K562 (cell line): ENCODE results near the gene RGS3. TPM values are rescaled to one million over a fixed set of nuclear protein-coding genes. Genes with fewer than 3 reads are reported as not detected.

Source experiments
- ATAC-seq: fragments of 200-7000 bp; cut with Tn5 transposase; 3 replicates; pipeline ENCODE4 v1.9.1; 2020; ENCODE audit warnings: moderate library complexity
- BruUV-seq: library from RNA; stranded (reverse); fragments of 400-500 nt; replicated peaks from 2 replicates; lab custom pipeline; 2021; lab: Mats Ljungman, UMichigan
- CTCF ChIA-PET: fragments of 300-600 bp; formaldehyde crosslinking; extraction: SDS; loops from one replicate; lab custom pipeline; 2021; ENCODE audit warnings: low intra/inter-chr PET ratio; lab: Yijun Ruan, JAX
- POLR2A ChIA-PET: fragments of 300-600, 350-650 bp; sonication (Branson Sonifier 250); formaldehyde crosslinking; extraction: SDS; loops from one replicate; lab custom pipeline; 2021; ENCODE audit warnings: antibody characterized with exemption, inconsistent platforms; lab: Yijun Ruan, JAX
- DNase-seq, 4 experiments: peaks; one replicate each; pipeline versions ENCODE4 v3.0.0 to v3.0.0-alpha.2; 2011 to 2018; ENCODE audit warnings: low spot score in 3 of 4, mixed read lengths in 3 of 4; ENCODE audit errors: extremely low read depth in 1 of 4
- FAIRE-seq: peaks from 2 replicates; lab custom pipeline; 2011; peaks lifted over from hg19 to GRCh38; lab: Jason Lieb, UNC
- H2AFZ ChIP-seq: 2 replicates; pipeline ENCODE4 v1.6.0; 2011; ENCODE audit warnings: low read depth, low read length, control low read depth, inconsistent platforms
- H3K27ac ChIP-seq: fragments of 200-600 bp; 3 replicates; pipeline ENCODE4 v1.8.0; 2011; ENCODE audit warnings: low read depth, mild to moderate bottlenecking, control low read depth, inconsistent platforms, low read length, moderate library complexity, mixed read lengths; ENCODE audit errors: extremely low read depth
- H3K27me3 ChIP-seq, 2 experiments: fragments of 300-600 bp in 1 of 2; 2 replicates in 1 of 2; 3 replicates in 1 of 2; pipeline versions ENCODE4 v1.6.0 to v1.8.0; 2011; ENCODE audit warnings: inconsistent platforms in 2 of 2, low read length in 2 of 2, mild to moderate bottlenecking in 1 of 2, mixed read lengths in 1 of 2, moderate library complexity in 1 of 2; ENCODE audit not compliant: control insufficient read depth in 2 of 2, insufficient read depth in 2 of 2
- H3K36me3 ChIP-seq: fragments of 300-600 bp; 3 replicates; pipeline ENCODE4 v1.8.0; 2011; ENCODE audit warnings: mild to moderate bottlenecking, low read length, inconsistent platforms; ENCODE audit not compliant: control insufficient read depth, insufficient read depth
- H3K4me1 ChIP-seq, 2 experiments: fragments of 200-600 bp in 1 of 2; replicated peaks in 1 of 2; 2 replicates in 1 of 2; 3 replicates in 1 of 2; pipeline versions ENCODE4 v1.5.1 to v1.8.0; 2011; ENCODE audit warnings: inconsistent platforms in 2 of 2, low read length in 2 of 2, mild to moderate bottlenecking in 1 of 2, mixed read lengths in 1 of 2, moderate library complexity in 1 of 2; ENCODE audit not compliant: control insufficient read depth in 2 of 2, insufficient read depth in 2 of 2
- H3K4me2 ChIP-seq: 2 replicates; pipeline ENCODE4 v1.6.1; 2011; ENCODE audit warnings: low read length, control low read depth, inconsistent platforms, mixed read lengths; ENCODE audit not compliant: insufficient read depth
- H3K4me3 ChIP-seq: fragments of 200-600 bp; sonication (generic), shearing (Covaris generic); 2 replicates; pipeline ENCODE4 v1.5.1; 2016; ENCODE audit warnings: control low read depth, inconsistent platforms
- H3K79me2 ChIP-seq: fragments of 200-600 bp; 3 replicates; pipeline ENCODE4 v1.8.0; 2011; ENCODE audit warnings: low read length, inconsistent platforms; ENCODE audit not compliant: control insufficient read depth, insufficient read depth
- H3K9ac ChIP-seq, 2 experiments: 2 replicates each; pipeline versions ENCODE4 v1.6.0 to v1.6.1; 2011; ENCODE audit warnings: low read depth in 2 of 2, low read length in 2 of 2, control low read depth in 1 of 2, inconsistent platforms in 1 of 2, mild to moderate bottlenecking in 1 of 2, mixed read lengths in 1 of 2; ENCODE audit not compliant: insufficient read depth in 1 of 2
- H3K9me1 ChIP-seq: one replicate; pipeline ENCODE4 v1.6.0; 2011; ENCODE audit warnings: inconsistent platforms, mild to moderate bottlenecking, low read length, moderate library complexity; ENCODE audit not compliant: control insufficient read depth, insufficient read depth
- H3K9me3 ChIP-seq: replicated peaks from 2 replicates; pipeline ENCODE4 v1.5.1; 2011; ENCODE audit warnings: low read depth, low read length, inconsistent platforms; ENCODE audit not compliant: control insufficient read depth, insufficient read depth
- H4K20me1 ChIP-seq: replicated peaks from 2 replicates; pipeline ENCODE4 v1.6.1; 2011; ENCODE audit warnings: low read length, inconsistent platforms, mixed read lengths; ENCODE audit not compliant: control insufficient read depth, insufficient read depth
- GTF3C2 ChIP-seq: IDR thresholded peaks from 3 replicates; pipeline ENCODE4 v1.6.1; 2011; ENCODE audit warnings: borderline replicate concordance, mild to moderate bottlenecking, moderate library complexity; ENCODE audit not compliant: insufficient read length; ENCODE audit errors: extremely low read depth
- L3MBTL2 ChIP-seq: fragments of 450-650 bp; IDR thresholded peaks from 2 replicates; pipeline ENCODE4 v1.6.1; 2016; ENCODE audit warnings: mild to moderate bottlenecking, moderate library complexity
- MTF1 ChIP-seq: fragments of 250-450 bp; sonication (Bioruptor Pico); IDR thresholded peaks from 2 replicates; pipeline ENCODE4 v1.9.0; 2021; ENCODE audit warnings: moderate library complexity, mild to moderate bottlenecking, inconsistent platforms, borderline replicate concordance
- MYBL2 ChIP-seq, 2 experiments: fragments of 450-650 bp in 1 of 2; sonication (generic) in 1 of 2; formaldehyde crosslinking in 1 of 2; IDR thresholded peaks; 2 replicates each; pipeline versions ENCODE4 v1.6.1 to v1.8.1; 2017 to 2022; ENCODE audit warnings: borderline replicate concordance in 1 of 2, inconsistent platforms in 1 of 2, low read depth in 1 of 2, mild to moderate bottlenecking in 1 of 2, missing genetic modification reagents in 1 of 2, moderate library complexity in 1 of 2
- NFE2L1 ChIP-seq: fragments of 450-650 bp; IDR thresholded peaks from 2 replicates; pipeline ENCODE4 v1.6.1; 2016; ENCODE audit warnings: missing genetic modification characterization, low read depth, mild to moderate bottlenecking, missing compliant biosample characterization, moderate library complexity, borderline replicate concordance
- SUPT5H ChIP-seq: fragments of 450-650 bp; IDR thresholded peaks from 2 replicates; pipeline ENCODE4 v1.6.1; 2016
- TRIM24 ChIP-seq, 2 experiments: fragments of 450-650 bp; IDR thresholded peaks; 2 replicates each; pipeline ENCODE4 v1.6.1; 2016
- ZNF830 ChIP-seq: fragments of 250-450 bp; sonication (Bioruptor Pico); IDR thresholded peaks from 2 replicates; pipeline ENCODE4 v1.5.0; 2021; ENCODE audit warnings: mild to moderate bottlenecking
- WGBS: fragments of 100-300 bp; shearing (Covaris generic); methylation state at CpG from one replicate; pipeline ENCODE4 v1.1.6; 2016; ENCODE audit warnings: low coverage, mixed read lengths; ENCODE audit not compliant: insufficient coverage; ENCODE audit errors: missing lambda C conversion rate; 5-methylcytosine and 5-hydroxymethylcytosine counted together
- in situ Hi-C: fragments of 300-500 bp; cut with MboI; formaldehyde crosslinking; loops from 4 replicates; pipeline ENCODE4 v1.15.0; 2018; ENCODE audit warnings: inconsistent platforms, mixed read lengths
- intact Hi-C: fragments of 100-400 bp; cut with micrococcal nuclease; formaldehyde crosslinking; loops from 2 replicates; pipeline ENCODE4 v1.14.2; 2022
- polyA plus RNA-seq, 8 experiments: library from polyadenylated mRNA; depleted of rRNA in 4 of 8; stranded (reverse) in 5 of 8; unstranded in 3 of 8; fragments of >200 nt; fragmentation: Nextera tagmentation in 2 of 8; fragmentation: Illumina TruSeq in 1 of 8; extraction: Ambion mirVana in 2 of 8; extraction: Trizol in 1 of 8; gene quantifications; 2 replicates each; pipeline versions ENCODE4 v1.2.1 to v1.2.3, GENCODE V29; 2011 to 2014; ENCODE audit warnings: inconsistent platforms in 1 of 8, missing spikeins in 1 of 8
- total RNA-seq, 7 experiments: library from RNA; depleted of rRNA in 6 of 7; stranded (reverse); fragments of >200 nt in 6 of 7; fragmentation: Illumina TruSeq in 2 of 7; extraction: Trizol in 2 of 7; gene quantifications; 2 replicates each; pipeline versions ENCODE4 v1.2.1 to v1.2.3, GENCODE V29; 2011 to 2021; ENCODE audit warnings: low replicate concordance in 1 of 7

RGS3 gene
- total and polyA plus RNA-seq, 9 of the 15 experiments (the other 6 are each of a cell fraction or from before 2014, with no cell fraction given) = 0.08 to 2.9 (median 0.95) TPM

DNA sequence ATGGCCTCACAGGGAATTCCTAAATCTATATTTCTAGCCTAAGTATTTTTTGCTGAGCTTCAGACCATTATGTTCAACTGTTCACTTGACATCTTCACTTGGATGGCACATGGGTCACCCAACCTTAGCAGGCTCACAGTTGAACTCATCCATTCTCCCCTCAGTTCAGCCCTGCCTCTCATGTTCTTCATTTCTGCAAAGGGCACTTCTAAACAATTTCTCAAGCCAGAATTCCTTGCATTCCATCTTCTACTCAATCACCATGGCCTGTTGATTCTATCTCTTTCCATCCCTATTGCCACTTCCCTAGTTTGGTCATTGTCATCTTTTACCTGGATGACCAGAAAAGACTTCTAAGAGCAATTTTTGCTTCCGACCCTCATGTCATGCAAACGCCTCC lies 7.3 kb upstream of the RGS3 start (continued):
- TF ChIP-seq GTF3C2 = no peak
- TF ChIP-seq MTF1 (CRISPR knock-in tag) = no peak
- TF ChIP-seq L3MBTL2 = no peak
- TF ChIP-seq, all 486 proteins: peak for 0

- Histone ChIP-seq H3K4me1 (peaks cover 0 to 8% of the 10 kb centered on the region in 2 experiments; a peak in 3 of 5 replicates), H3K4me3 (no peak overlapping the region), H3K9me1 (no peaks in the 10 kb centered on the region), H3K9ac (no peak overlapping the region), H2AFZ (no peak overlapping the region), H3K36me3 (no peaks in the 10 kb centered on the region), H3K4me2 (no peak overlapping the region), H3K27me3 (peaks cover 24 to 42% of the 10 kb centered on the region in 2 experiments; a peak in 4 of 5 replicates), H3K27ac (no peak overlapping the region), H4K20me1 (peaks cover 5% of the 10 kb centered on the region; the same call in 1 of the 2 replicates), H3K79me2 (no peaks in the 10 kb centered on the region), H3K9me3 (no peaks in the 10 kb centered on the region)
- DNase-seq (no peak), FAIRE-seq (no peak), ATAC-seq (peak; percentile 53; the same call in 2 of the 3 replicates)
- intact Hi-C loops (no loop called here), in situ Hi-C loops (no loop called here)
- no TSS peak for BruUV-seq
- CTCF ChIA-PET = interaction anchor here (0.6 kb wide), 1 partner anchor 46 kb away, joined by 3 read pairs; no protein-coding TSS in a partner anchor
- TF ChIP-seq ZNF830 = no peak
- TF ChIP-seq SUPT5H = no peak
- TF ChIP-seq TRIM24 (IDR thresholded peaks at IDR 0.05) = no peak
- TF ChIP-seq NFE2L1 (tag) = no peak
- no peak for TF ChIP-seq MYBL2 (IDR thresholded peaks at IDR 0.05; ENCODE audit: low read depth)
- TF ChIP-seq MYBL2 (CRISPR knock-in tag; IDR thresholded peaks at IDR 0.05; ENCODE audit: borderline replicate concordance) = no peak
- POLR2A ChIA-PET = interaction anchor here (0.8 kb wide), 1 partner anchor 31 kb away, joined by 3 read pairs; no protein-coding TSS in a partner anchor
- 5% methylated on average over 3 of the region's 3 CpGs for WGBS
Measured at GRCh38 chr9:113461285-113461684, 2.2 kb upstream of the RGS3 start.
